Measurements from ENCODE around the gene BIN1.
A peak's percentile ranks its signal among the peaks of the same experiment; 100 is the strongest.

BIN1 gene, protein sequence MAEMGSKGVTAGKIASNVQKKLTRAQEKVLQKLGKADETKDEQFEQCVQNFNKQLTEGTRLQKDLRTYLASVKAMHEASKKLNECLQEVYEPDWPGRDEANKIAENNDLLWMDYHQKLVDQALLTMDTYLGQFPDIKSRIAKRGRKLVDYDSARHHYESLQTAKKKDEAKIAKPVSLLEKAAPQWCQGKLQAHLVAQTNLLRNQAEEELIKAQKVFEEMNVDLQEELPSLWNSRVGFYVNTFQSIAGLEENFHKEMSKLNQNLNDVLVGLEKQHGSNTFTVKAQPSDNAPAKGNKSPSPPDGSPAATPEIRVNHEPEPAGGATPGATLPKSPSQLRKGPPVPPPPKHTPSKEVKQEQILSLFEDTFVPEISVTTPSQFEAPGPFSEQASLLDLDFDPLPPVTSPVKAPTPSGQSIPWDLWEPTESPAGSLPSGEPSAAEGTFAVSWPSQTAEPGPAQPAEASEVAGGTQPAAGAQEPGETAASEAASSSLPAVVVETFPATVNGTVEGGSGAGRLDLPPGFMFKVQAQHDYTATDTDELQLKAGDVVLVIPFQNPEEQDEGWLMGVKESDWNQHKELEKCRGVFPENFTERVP

DNA sequence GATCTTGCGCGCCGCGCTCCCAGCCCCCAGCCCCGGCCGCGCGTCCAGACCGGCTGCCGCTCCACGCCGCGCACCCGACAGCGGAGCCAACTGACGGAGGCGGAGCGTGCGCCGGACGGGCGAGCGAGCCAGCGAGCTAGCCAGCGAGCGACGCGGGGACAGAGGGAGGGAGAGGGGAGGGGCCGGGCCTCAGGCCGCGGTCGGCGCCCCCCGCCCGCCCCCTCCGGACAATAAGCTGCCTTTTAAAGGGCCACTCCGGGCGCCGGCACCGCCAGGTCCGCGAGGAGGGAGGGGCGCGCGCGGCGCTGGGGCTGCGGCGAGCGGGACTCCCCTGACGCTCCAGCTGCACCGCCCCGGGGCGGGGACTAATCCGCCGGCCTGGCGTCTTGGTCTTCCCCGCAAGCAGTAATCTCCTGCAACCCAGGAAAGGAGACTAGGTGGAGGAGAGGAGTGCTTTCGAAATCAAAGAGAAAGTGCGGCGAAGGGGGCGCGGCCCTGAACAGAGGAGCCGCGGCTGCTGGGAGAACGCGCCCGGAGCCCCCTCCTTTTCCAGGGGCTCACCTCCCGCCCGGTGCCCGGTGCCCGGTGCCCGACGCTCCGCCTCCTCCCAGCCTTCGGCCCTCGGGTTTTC lies at the start of gene BIN1:
Gene BIN1 (minus strand): TSS at position 164 of the 631 bp plus-strand sequence. CDS start 211 bp downstream, outside the sequence.
- TF ChIP-seq, protein P1, sequence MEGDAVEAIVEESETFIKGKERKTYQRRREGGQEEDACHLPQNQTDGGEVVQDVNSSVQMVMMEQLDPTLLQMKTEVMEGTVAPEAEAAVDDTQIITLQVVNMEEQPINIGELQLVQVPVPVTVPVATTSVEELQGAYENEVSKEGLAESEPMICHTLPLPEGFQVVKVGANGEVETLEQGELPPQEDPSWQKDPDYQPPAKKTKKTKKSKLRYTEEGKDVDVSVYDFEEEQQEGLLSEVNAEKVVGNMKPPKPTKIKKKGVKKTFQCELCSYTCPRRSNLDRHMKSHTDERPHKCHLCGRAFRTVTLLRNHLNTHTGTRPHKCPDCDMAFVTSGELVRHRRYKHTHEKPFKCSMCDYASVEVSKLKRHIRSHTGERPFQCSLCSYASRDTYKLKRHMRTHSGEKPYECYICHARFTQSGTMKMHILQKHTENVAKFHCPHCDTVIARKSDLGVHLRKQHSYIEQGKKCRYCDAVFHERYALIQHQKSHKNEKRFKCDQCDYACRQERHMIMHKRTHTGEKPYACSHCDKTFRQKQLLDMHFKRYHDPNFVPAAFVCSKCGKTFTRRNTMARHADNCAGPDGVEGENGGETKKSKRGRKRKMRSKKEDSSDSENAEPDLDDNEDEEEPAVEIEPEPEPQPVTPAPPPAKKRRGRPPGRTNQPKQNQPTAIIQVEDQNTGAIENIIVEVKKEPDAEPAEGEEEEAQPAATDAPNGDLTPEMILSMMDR (IDR thresholded peaks at IDR 0.05; ENCODE audit: control insufficient read depth, insufficient read depth, low read depth, low read length, missing control alignments): no peak
- DNase-seq (ENCODE audit: low read depth): peak; percentile 52
- H3K4me3 ChIP-seq (ENCODE audit: control insufficient read depth, low read depth, low read length): peak within 1 kb of the TSS; percentile 63

DNA sequence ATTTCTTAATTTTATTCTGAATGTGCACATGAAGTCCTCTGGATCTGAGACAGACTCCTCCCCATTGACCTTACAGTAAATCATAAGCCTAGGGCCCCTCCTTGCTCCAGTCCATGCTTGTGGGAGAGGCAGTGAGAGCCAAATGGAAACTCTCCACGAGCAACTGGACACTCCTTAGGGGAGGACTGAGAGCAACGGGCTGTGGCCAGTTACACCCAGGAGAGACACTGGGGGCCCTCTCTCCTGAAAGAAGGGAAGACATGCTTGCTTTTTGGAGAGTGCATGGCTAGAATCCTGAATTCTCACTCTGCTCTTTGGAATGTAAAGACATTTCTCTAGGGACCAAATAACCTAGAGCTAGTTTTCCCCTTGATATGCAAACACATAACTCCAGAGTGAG lies 49.0 kb upstream of the BIN1 start:
- TF ChIP-seq, protein P1 (IDR thresholded peaks at IDR 0.05; ENCODE audit: control insufficient read depth, insufficient read depth, low read depth, low read length, missing control alignments): no peak
- H3K4me3 ChIP-seq (ENCODE audit: control insufficient read depth, low read depth, low read length): no peak overlapping the region
- no peak for DNase-seq (ENCODE audit: low read depth)

DNA sequence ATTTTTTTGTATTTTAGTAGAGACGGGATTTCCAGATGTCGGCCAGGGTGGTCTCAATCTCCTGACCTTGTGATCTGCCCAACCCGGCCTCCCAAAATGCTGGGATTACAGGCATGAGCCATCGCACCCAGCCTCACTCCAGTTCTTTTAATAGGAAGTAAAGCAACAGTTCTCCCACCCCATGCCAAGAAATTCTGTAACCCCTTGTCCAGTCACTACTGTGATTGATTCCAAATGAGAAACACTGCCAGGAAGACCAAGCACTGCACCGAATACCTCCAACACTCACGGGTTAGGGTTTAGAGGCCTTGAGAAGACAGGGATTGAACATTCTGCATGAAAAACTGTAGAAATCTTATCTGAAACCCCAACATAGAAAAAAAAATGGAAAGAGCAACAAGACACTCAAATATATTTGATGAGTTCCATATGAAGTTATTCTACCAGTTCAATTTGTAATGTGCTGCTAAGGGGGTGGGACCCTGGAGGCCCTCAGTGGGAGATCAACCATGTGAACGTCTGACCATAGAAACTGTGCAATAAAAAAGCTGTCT lies 48.2 kb upstream of the BIN1 start:
- no peak overlapping the region for H3K4me3 ChIP-seq (ENCODE audit: control insufficient read depth, low read depth, low read length)
- DNase-seq (ENCODE audit: low read depth): peak; percentile 66
- TF ChIP-seq, protein P1 (IDR thresholded peaks at IDR 0.05; ENCODE audit: control insufficient read depth, insufficient read depth, low read depth, low read length, missing control alignments): no peak

DNA sequence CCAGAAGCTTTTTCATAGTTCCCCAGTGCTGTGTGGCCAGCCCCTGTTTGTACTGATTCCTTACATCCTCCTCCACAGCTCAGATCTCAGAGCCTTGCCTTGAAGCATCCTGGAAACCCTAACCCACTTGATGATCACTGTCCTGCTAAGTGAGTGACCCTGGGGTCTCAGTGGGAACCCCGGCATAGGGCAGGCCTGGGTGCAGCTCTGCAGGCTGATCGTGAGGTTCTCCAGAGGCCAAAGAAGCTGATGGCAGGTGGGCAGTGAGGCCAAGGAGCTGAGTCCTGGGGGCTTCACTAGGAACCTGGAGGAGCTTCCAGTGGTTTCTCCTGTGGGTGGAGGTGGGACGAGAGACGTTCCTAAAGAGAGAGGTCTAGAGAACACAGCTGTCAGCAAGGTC lies 47.4 kb upstream of the BIN1 start:
- H3K4me3 ChIP-seq (ENCODE audit: control insufficient read depth, low read depth, low read length): no peak overlapping the region
- TF ChIP-seq, protein P1 (IDR thresholded peaks at IDR 0.05; ENCODE audit: control insufficient read depth, insufficient read depth, low read depth, low read length, missing control alignments): no peak
- no peak for DNase-seq (ENCODE audit: low read depth)

DNA sequence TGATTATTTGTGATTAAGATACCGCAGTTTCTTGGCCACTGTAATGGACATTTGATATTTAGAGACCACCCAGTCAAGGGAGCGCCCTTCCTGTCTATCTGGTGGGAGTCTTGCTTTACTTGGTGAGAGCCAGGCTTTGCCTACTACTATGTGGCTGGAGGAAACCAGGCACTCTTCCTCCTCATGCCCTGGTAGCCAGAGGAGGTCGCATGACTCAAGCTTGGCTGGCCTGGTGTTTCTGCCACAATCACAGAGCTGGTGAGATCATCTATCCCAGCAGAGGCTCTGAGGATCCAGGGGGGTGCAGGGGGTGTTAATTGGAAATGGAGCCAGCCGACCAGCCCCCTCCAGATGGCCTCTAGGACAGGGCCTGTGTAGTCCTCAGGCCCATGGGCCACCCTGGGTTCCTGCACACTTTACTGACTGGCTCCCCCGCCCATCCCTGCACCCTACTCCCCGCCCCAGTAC lies 46.8 kb upstream of the BIN1 start:
- peak; percentile 74 for DNase-seq (ENCODE audit: low read depth)
- no peak overlapping the region for H3K4me3 ChIP-seq (ENCODE audit: control insufficient read depth, low read depth, low read length)
- TF ChIP-seq, protein P1 (IDR thresholded peaks at IDR 0.05; ENCODE audit: control insufficient read depth, insufficient read depth, low read depth, low read length, missing control alignments): no peak

DNA sequence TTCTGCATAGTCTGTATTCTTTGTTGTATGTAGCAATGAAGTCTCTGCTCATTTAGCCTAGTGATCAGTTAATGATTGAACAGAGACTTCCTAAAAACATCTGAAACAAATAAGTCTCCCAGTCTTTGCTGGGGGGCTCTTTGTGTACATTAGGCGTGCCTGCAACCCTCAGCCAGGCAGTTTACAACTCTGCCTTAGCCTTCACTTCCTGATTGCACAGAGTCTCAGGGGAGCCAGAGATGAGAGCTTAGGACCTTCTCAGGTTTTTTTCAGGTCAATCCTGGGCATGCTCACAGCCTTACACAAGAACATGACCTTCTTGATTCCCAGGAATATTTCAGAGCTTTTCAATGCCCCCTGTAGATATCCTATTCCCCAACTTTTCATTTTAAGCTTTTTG lies 44.0 kb upstream of the BIN1 start:
- no peak for DNase-seq (ENCODE audit: low read depth)
- TF ChIP-seq, protein P1 (IDR thresholded peaks at IDR 0.05; ENCODE audit: control insufficient read depth, insufficient read depth, low read depth, low read length, missing control alignments): no peak
- no peak overlapping the region for H3K4me3 ChIP-seq (ENCODE audit: control insufficient read depth, low read depth, low read length)
